GM21737 (cell line): Measurements from ENCODE around the gene C19orf47.
"Not testable (repeated sequence)": the region's sequence is repeated elsewhere in the genome, so short reads cannot be mapped to it uniquely, and the experiment has no call there.

Source experiments
- ATAC-seq: cut with Tn5 transposase; IDR thresholded peaks from one replicate; pipeline ENCODE4 v1.9.1; 2021; ENCODE audit warnings: mild to moderate bottlenecking, moderate library complexity; ENCODE audit not compliant: unreplicated experiment

C19orf47 gene

DNA sequence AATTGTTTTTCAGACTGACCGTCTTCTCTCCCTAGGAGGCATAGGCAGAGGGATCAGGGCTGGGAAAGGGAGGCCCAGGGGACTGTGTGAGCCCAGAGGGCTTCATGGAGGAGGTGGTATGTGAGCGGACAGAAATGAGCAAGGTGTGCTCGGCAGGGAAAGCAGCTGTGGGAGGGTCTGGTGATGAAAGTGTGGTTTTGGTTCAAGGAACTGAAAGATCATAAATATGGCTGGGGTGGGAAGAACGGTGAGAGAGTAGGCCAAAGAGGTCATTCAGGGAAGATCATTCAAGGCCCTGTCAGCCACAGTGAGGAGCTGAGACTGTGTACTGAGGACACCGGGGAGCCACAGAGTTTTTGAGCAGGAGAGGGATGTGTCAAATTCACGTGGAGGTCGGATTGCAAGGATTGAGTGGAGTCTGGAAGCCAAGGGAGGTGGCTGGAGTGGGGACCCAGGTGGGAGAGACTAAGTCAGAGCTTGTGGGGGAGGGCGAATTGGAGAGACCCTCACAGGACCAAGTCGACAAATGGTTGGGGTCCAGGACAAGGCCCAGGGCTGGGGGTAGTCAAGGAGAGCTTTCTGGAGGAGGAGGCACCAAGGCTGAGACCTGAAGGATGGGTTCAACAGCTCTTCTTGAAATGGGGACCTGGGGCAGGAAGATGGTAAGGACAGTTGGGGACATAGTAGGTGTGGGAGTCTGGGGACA, 7.9 kb upstream of the C19orf47 start:
- ATAC-seq, result no peak

DNA sequence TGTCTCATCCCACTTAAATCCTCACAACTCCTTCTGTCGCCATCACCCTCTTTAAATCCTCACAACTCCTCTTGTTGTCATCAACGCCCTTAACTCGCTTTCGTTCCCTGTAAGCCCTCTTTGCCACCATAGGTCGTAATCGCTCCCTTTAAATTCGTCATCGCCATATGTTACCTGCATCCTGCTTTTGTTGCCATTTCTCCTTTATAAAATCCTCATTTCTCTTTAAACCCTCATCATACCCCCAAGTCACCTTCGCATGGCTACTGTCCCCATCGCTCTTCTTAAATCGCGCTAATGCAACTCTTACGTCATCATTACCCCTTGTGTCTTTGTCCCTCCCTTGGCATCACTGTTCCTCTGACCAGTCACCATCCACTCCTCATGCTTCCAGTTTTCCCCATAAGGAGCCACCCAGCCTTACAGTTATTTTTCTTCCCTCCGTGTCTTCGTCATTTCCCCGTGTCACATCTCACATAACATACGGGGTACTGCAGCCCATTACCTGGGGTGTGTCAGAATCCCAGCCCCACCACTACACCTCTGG, 837 bp upstream of the C19orf47 start:
- no peak for ATAC-seq

DNA sequence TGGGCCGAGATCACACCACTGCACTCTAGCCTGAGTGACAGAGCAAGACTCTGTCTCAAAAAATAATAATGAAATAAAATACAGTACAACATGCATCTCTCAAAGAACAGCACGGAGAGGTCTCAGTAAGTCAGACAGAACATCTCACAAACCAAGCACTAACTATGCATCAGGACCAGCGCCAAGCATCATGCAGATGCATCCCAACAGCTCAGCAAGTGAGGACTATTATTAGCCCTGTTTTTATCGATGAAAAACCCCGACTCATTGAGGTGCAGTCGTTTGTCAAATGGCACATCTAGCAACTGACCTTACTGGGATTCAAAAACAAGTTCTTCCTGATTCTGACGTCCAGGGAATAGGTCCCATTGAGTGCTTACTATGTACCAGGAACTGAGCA, 3.8 kb downstream of the C19orf47 start:
- no peak for ATAC-seq

DNA sequence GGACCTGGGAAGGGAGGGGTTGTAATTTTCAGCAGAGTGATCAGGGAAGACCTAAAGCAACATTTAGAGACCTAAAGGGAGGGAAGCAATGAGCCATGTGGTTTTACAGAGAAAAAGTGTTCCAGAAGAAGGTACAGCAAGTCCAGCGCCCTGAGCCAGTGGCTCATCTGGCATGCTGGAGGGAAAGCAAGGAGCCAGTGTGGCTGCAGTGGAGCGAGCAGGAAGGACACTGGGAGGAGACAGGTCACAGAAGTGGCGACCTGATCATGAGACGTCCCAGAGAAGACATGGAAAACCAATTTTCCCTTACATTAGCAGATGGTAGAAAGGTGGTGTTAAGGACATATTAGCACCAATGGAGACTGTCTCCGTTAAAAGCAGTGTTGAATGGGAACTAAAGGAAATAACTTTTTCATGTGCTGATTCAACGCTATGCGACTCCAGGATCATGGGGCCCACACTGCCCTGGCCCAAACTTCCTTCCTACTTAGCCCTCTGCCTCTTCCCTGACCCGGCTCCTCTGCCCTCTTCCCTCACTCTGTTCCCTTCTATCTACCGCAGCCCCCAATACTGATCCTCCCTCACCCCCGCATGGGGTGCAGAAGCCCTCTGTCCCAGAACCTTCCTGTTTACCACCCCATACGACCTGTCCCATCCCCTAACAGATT, 5.4 kb downstream of the C19orf47 start:
- ATAC-seq, result no peak

DNA sequence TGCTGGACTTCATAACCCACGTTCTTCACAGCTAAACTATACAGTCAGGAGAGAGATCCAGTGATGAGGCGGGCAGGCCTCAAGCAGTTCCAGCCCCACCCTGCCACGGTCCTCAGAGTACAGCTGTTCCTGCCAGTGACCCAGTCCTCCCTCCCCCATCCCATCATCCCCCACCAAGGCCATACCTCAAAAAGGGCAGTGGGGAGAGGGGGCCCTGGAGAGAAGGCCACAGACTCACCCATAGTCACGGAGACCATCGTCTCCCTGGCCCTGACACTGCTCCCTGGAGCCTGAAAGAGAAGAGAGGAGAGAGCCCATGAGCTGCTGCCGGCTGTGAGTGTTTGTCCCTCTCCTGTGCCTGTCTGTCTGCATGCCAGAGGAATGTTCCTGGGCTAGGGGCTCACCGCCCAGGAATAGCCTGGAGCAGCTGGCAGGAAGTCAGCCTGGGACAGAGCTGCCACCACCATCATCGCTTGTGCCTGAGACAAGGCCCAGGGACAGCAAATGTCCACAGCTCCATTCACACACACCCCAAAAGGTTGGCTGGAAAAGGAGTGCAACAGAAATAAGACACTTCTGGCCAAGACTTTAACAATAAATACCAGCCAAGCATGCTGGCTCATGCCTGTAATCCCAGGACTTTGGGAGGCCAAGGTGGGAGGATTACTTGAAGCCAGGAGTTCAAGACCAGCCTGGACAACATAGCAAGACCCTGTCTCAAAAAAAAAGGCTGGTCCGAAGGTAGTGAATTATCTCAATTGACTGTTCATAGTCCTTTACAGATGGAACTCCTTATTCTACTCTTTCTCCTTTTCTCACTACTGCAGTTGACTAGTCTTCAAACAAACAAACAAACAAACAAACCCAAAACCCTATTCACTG, 6.4 kb downstream of the C19orf47 start:
- ATAC-seq, result no peak

GRCh38 chr19:40339018-40339728, 9.0 kb downstream of the C19orf47 start:
- no peak for ATAC-seq

- ATAC-seq, result no peak
Measured at GRCh38 chr19:40337594-40337993, 10.6 kb downstream of the C19orf47 start.

DNA sequence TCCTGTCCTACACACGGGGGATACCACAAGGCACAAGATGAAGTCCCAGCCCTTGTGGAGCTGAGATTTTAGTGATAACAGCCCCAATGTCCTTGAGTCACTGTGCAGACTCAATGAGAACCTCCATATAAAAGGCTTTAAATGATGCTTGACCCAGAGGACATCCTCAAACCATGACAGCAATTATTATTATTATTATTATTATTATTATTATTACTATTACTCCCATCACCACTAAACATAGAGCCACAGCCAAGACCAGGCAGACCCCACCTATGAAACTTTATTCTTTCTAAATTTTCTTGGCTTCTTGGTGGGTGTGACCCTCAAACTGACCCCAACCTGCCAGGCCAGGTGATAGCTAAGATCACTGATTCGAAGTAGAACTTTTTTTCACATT, 11.1 kb downstream of the C19orf47 start:
- no peak for ATAC-seq

- ATAC-seq, result no peak
Measured at GRCh38 chr19:40336601-40336900, 11.6 kb downstream of the C19orf47 start.

GRCh38 chr19:40335855-40336600, 12.2 kb downstream of the C19orf47 start:
- no peak for ATAC-seq

DNA sequence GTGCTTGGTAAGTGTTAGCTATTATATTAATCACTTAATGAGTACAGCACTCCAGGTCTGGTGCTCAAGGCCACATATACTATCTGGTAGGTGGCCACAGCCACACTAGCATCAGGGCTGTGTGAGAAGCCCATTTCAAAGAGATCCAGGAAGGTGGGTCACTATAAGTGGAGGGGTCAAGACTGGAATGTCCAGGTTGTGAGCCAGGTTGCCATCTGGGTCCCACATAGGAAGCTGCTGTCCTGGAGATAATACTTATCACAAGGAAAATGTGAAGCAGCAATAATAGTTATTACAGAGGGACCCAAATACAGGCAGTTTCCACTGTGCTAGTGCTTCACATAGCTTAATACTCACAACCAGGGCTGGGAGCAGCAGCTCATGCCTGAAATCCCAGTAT, 13.1 kb downstream of the C19orf47 start:
- no peak for ATAC-seq

DNA sequence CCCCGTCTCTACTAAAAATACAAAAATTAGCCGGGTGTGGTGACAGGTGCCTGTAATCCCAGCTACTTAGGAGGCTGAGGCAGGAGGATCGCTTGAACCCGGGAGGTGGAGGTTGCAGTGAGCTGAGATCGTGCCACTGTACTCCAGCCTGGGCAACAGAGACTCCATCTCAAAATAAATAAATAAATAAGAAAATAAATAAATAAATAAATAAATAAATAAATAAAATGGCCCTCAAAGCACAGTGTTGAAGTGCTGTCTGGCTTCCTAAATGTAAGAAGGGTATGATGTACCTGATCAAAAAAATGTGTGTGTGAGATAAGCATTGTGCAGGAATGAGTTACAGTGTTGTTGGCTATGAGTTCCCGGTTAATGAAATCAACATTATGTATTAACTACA, 15.1 kb downstream of the C19orf47 start:
- not testable (repeated sequence) for ATAC-seq

DNA sequence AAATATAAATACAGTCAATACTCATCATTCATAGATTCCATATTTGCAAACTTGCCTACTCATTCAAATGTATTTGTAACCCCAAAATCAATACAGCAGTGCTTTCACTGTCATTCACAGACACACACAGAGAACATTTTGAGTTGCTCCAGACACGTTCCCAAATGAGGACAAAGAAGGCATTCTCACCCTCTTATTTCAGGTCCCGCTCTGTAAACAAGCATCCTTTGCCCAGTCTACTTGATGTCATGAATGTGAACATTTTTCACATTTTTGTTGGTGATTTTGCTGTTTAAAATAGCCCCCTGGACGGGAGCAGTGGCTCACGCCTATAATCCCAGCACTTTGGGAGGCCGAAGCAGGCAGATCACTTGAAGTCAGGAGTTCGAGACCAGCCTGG, 15.5 kb downstream of the C19orf47 start:
- no peak for ATAC-seq

GRCh38 chr19:40331052-40331451, 17.1 kb downstream of the C19orf47 start:
- no peak for ATAC-seq

GRCh38 chr19:40326201-40326600, 22.0 kb downstream of the C19orf47 start:
- ATAC-seq, result no peak

- ATAC-seq, result no peak
Measured at GRCh38 chr19:40323705-40324104, 24.5 kb downstream of the C19orf47 start.

DNA sequence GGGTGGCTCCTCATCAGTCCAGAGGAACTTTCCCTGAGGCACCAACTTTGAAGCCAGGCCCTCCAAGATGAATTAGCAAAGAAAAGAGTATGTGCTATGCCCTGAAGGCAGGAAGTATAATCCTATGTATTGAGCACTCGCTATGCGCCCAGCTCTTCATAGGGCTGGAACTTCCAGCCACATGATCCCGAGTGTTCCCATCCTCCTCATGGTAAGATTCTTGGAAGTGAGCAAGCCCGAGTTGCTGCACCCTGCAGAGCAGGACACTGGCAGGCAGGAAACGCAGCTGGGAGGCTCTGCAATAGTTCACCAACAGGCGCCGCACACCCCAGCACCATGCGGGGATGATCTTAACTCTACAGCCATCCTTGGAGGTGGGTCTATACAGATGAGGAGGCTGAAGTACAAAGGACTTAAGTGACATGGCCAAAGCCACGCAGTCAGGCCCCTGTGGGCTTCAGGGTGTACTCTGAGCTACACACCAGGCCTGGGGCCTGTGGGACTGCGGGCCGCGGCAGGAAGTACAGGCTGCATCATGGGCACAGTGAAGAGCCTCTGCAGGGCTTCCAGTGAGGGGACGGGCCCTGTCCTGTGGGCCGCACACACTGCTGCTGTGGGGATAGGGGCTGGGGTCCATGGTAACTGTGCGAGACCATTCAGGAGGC, 25.1 kb downstream of the C19orf47 start:
- no peak for ATAC-seq

DNA sequence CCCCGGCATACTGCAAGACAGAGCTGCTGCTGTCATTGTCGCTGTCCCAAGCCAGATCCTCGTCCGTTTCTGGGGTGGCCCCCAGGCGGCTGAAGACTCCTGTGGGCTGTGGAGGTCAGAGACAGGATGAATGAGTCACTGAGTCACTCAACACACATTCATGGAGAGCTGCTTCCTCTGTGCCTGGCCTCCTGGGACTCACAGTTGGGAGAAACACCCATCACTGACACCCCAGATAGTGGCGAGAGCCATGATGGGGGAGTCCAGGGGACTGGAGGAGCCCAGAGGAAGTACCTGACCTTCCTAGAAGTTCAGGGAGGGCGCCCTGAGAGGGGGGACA, 26.0 kb downstream of the C19orf47 start:
- ATAC-seq, result no peak

- ATAC-seq, result no peak
Measured at GRCh38 chr19:40321566-40322270, 26.5 kb downstream of the C19orf47 start.
